Lower leg skin (tissue), 3 donors: Measurements from ENCODE around the gene AOPEP.

Experiments used
- CTCF ChIP-seq, 3 donors: fragments of 450-650 bp; IDR thresholded peaks; one replicate each; pipeline ENCODE4 v1.5.1; 2016; ENCODE audit warnings: antibody characterized with exemption in 3 of 3, mild to moderate bottlenecking in 3 of 3, moderate library complexity in 2 of 3
- POLR2A ChIP-seq, 2 donors: fragments of 450-650 bp; IDR thresholded peaks; one replicate each; pipeline ENCODE4 v1.6.1; 2016 to 2017; ENCODE audit warnings: antibody characterized with exemption in 2 of 2, mild to moderate bottlenecking in 1 of 2, moderate library complexity in 1 of 2

GRCh38 chr9:94768766-94769165 lies 42.3 kb downstream of the AOPEP start:
- TF ChIP-seq CTCF (IDR thresholded peaks at IDR 0.05) (no peak), POLR2A (IDR thresholded peaks at IDR 0.05) (no peak)
